ENCODE results near the gene CEP19.

The CEP19 gene

GRCh38 chr3:196662711-196663571 lies 49.1 kb downstream of the CEP19 start:
- DNase-seq, result no peak

GRCh38 chr3:196662033-196662432 lies 50.0 kb downstream of the CEP19 start:
- no peak for DNase-seq

- DNase-seq, result no peak
Measured at GRCh38 chr3:196661400-196661799, 50.6 kb downstream of the CEP19 start.

GRCh38 chr3:196660381-196661166 lies 51.5 kb downstream of the CEP19 start:
- no peak for DNase-seq

GRCh38 chr3:196659901-196660351 lies 52.1 kb downstream of the CEP19 start:
- no peak for DNase-seq
